ENCODE measurements around the gene LIMCH1.

GRCh38 chr4:41510179-41510578, 27.8 kb upstream of the LIMCH1 start:
- TF ChIP-seq CTCF (IDR thresholded peaks at IDR 0.05) (no peak), EZH2 (IDR thresholded peaks at IDR 0.05) (no peak), EZH2phosphoT487 (IDR thresholded peaks at IDR 0.05) (no peak)
